Measurements from ENCODE around the gene HSBP1L1. TPM values are rescaled to one million over a fixed set of nuclear protein-coding genes. Genes with fewer than 3 reads are reported as not detected.

HSBP1L1 gene
- total RNA-seq, 1 experiment from 2014 or later = 56.8 TPM

DNA sequence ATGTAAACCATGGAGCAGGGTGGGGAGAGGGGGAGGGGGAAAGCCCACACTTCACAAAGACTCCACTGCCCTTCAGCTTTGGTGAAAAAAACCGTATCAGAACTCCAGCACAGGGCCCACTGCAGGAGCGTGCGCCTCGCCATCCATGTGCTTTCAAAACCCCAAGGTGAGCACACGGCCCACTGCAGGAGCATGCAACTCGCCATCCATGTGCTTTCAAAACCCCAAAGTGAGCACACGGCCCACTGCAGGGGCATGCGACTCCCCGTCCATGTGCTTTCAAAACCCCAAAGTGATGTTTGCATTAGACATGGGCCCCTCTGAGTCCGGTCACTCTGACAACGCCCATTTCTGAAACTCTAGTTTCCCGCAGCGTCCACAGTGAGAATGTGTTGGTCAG lies 16.1 kb downstream of the HSBP1L1 start:
- peaks cover 75% of the 10 kb centered on the region for H4K20me1 ChIP-seq (ENCODE audit: low read length)
- no peak overlapping the region for H2AFZ ChIP-seq (ENCODE audit: low read length)
- no peaks in the 10 kb centered on the region for H3K9me2 ChIP-seq (replicated peaks; ENCODE audit: low read length)
- ChIA-PET CTCF (no interaction called here), POLR2A (ENCODE audit: unreplicated experiment) (no interaction called here)
- peaks cover 100% of the 10 kb centered on the region for H3K79me2 ChIP-seq (ENCODE audit: low read length)
- 0 out of 2 replicates have a peak, but pooled peaks cover 3% of the 10 kb centered on the region for H3K4me1 ChIP-seq (ENCODE audit: insufficient read depth, low read length)
- H3K9ac ChIP-seq (ENCODE audit: low read length) = no peak overlapping the region
- H3K27ac ChIP-seq (ENCODE audit: low read length) = no peak overlapping the region
- no peaks in the 10 kb centered on the region for H3K9me3 ChIP-seq (ENCODE audit: low read length)
- H3K36me3 ChIP-seq (ENCODE audit: low read depth, low read length) = peaks cover 38% of the 10 kb centered on the region
- no peaks in the 10 kb centered on the region for H3K27me3 ChIP-seq (ENCODE audit: low read length)
- no peaks in the 10 kb centered on the region for H3F3A ChIP-seq (ENCODE audit: low read length, unreplicated experiment)
- TF ChIP-seq EZH2 (IDR thresholded peaks at IDR 0.05; ENCODE audit: low read length, unreplicated experiment) (no peak), EZH2phosphoT487 (IDR thresholded peaks at IDR 0.05; ENCODE audit: borderline replicate concordance, low read length) (no peak)
- TF ChIP-seq, protein P1, sequence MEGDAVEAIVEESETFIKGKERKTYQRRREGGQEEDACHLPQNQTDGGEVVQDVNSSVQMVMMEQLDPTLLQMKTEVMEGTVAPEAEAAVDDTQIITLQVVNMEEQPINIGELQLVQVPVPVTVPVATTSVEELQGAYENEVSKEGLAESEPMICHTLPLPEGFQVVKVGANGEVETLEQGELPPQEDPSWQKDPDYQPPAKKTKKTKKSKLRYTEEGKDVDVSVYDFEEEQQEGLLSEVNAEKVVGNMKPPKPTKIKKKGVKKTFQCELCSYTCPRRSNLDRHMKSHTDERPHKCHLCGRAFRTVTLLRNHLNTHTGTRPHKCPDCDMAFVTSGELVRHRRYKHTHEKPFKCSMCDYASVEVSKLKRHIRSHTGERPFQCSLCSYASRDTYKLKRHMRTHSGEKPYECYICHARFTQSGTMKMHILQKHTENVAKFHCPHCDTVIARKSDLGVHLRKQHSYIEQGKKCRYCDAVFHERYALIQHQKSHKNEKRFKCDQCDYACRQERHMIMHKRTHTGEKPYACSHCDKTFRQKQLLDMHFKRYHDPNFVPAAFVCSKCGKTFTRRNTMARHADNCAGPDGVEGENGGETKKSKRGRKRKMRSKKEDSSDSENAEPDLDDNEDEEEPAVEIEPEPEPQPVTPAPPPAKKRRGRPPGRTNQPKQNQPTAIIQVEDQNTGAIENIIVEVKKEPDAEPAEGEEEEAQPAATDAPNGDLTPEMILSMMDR (conservative IDR thresholded peaks at IDR 0.05; ENCODE audit: low read depth, low read length) = no peak
- DNase-seq = no peak
- no peak overlapping the region for H3K4me2 ChIP-seq (ENCODE audit: low read length)
- intact Hi-C loops (cut with micrococcal nuclease) = loop anchor here (10.0 kb wide), 1 partner anchor 46 kb away; no protein-coding TSS in a partner anchor
- ATAC-seq = no peak
- BruUV-seq (replicated peaks) = no TSS peak
- H3K4me3 ChIP-seq (ENCODE audit: low read length) = no peak overlapping the region

DNA sequence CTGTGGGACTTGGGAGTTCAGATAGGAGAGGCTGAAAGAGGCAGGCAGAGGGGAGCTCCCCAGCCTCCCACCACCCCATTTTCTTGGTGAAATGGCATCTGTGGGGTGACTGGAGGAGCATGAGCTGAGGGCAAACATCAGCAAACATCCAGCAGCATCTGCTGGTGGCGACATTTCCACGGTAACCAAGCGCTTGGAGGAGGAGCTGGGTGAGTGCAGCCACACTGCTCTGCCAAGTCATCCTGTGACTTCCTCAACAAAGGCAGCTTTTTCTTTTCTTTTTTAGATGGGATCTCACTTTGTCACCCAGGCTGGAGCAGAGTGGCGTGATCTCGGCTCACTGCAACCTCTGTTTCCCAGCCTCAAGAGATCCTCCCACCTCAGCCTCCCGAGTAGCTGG lies 18.3 kb downstream of the HSBP1L1 start:
- POLR2A ChIA-PET (ENCODE audit: unreplicated experiment) = no interaction called here
- CTCF ChIA-PET = interaction anchor here (0.6 kb wide), 1 partner anchor 73 kb away, joined by 3 read pairs; no protein-coding TSS in a partner anchor
- DNase-seq (no peak), ATAC-seq (no peak)
- H3K27me3 ChIP-seq (ENCODE audit: low read length) = no peaks in the 10 kb centered on the region
- peaks cover 100% of the 10 kb centered on the region for H3K79me2 ChIP-seq (ENCODE audit: low read length)
- no peak overlapping the region for H3K4me2 ChIP-seq (ENCODE audit: low read length)
- no peaks in the 10 kb centered on the region for H3K9me2 ChIP-seq (replicated peaks; ENCODE audit: low read length)
- no peak overlapping the region for H3K9ac ChIP-seq (ENCODE audit: low read length)
- no peak overlapping the region for H2AFZ ChIP-seq (ENCODE audit: low read length)
- no peaks in the 10 kb centered on the region for H3F3A ChIP-seq (ENCODE audit: low read length, unreplicated experiment)
- TF ChIP-seq, protein P1 (conservative IDR thresholded peaks at IDR 0.05; ENCODE audit: low read depth, low read length) = no peak
- no peak for TF ChIP-seq EZH2phosphoT487 (IDR thresholded peaks at IDR 0.05; ENCODE audit: borderline replicate concordance, low read length)
- TF ChIP-seq EZH2 (IDR thresholded peaks at IDR 0.05; ENCODE audit: low read length, unreplicated experiment) = no peak
- H3K4me3 ChIP-seq (ENCODE audit: low read length) = no peak overlapping the region
- H3K4me1 ChIP-seq (ENCODE audit: insufficient read depth, low read length) = peaks cover 9% of the 10 kb centered on the region
- H4K20me1 ChIP-seq (ENCODE audit: low read length) = peaks cover 91% of the 10 kb centered on the region
- no TSS peak for BruUV-seq (replicated peaks)
- peaks cover 33% of the 10 kb centered on the region for H3K36me3 ChIP-seq (ENCODE audit: low read depth, low read length)
- H3K9me3 ChIP-seq (ENCODE audit: low read length) = no peaks in the 10 kb centered on the region
- H3K27ac ChIP-seq (ENCODE audit: low read length) = no peak overlapping the region
- intact Hi-C loops (cut with micrococcal nuclease) = loop anchor here (10.0 kb wide), 1 partner anchor 48 kb away; no protein-coding TSS in a partner anchor

DNA sequence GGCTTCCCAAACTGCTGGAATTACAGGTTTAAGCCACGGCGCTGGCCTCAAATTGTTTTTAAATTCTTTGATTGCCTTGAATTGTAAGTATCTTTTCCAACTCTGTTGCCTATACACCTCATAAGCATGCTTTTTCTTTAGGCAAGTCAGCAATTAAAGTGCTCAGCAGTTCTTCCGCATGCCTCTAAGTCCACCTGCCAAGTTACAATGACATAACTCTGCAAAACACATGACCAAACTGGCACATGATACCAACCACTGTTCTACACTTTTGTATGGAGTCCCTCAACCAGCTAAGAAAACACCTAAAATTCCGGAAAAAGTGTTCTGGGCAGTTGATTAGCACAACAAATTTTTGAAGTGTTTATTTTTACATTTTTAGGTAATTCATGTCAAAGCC lies 18.8 kb downstream of the HSBP1L1 start:
- Histone ChIP-seq H4K20me1 (ENCODE audit: low read length) (peaks cover 86% of the 10 kb centered on the region), H3K27me3 (ENCODE audit: low read length) (no peaks in the 10 kb centered on the region), H3K9ac (ENCODE audit: low read length) (no peak overlapping the region), H3K9me3 (ENCODE audit: low read length) (no peaks in the 10 kb centered on the region), H3K4me2 (ENCODE audit: low read length) (no peak overlapping the region), H3K9me2 (replicated peaks; ENCODE audit: low read length) (no peaks in the 10 kb centered on the region), H3K79me2 (ENCODE audit: low read length) (peaks cover 100% of the 10 kb centered on the region), H3K36me3 (ENCODE audit: low read depth, low read length) (peaks cover 33% of the 10 kb centered on the region), H3K27ac (ENCODE audit: low read length) (no peak overlapping the region), H3F3A (ENCODE audit: low read length, unreplicated experiment) (no peaks in the 10 kb centered on the region), H3K4me1 (ENCODE audit: insufficient read depth, low read length) (peaks cover 9% of the 10 kb centered on the region), H3K4me3 (ENCODE audit: low read length) (no peak overlapping the region), H2AFZ (ENCODE audit: low read length) (no peak overlapping the region)
- no TSS peak for BruUV-seq (replicated peaks)
- intact Hi-C loops (cut with micrococcal nuclease) = loop anchor here (10.0 kb wide), 1 partner anchor 48 kb away; no protein-coding TSS in a partner anchor
- CTCF ChIA-PET = interaction anchor here (0.6 kb wide), 1 partner anchor 72 kb away, joined by 3 read pairs; no protein-coding TSS in a partner anchor
- POLR2A ChIA-PET (ENCODE audit: unreplicated experiment) = no interaction called here
- ATAC-seq (no peak), DNase-seq (no peak)
- TF ChIP-seq, protein P1 (conservative IDR thresholded peaks at IDR 0.05; ENCODE audit: low read depth, low read length) = no peak
- TF ChIP-seq EZH2phosphoT487 (IDR thresholded peaks at IDR 0.05; ENCODE audit: borderline replicate concordance, low read length) (no peak), EZH2 (IDR thresholded peaks at IDR 0.05; ENCODE audit: low read length, unreplicated experiment) (no peak)

Data from PC-3 (cell line).